ENCODE data around the gene LSP1. TPM values are rescaled to one million over a fixed set of nuclear protein-coding genes. Genes with fewer than 3 reads are reported as not detected.

LSP1 gene
- total and polyA plus RNA-seq, 8 donors, result 2.4 to 26.8 (median 9.9) TPM

- intact Hi-C loops (cut with DNase I), result loop anchor here in 1 of 3 donors (10.0 kb wide), 2 partner anchors 218 to 232 kb away; partner anchors contain the start of gene KRTAP5-6
- H3K27ac ChIP-seq, result no peak overlapping the region
- ATAC-seq, result no peak
Observed at GRCh38 chr11:1926156-1927025, 73.5 kb downstream of the LSP1 start.

GRCh38 chr11:1927026-1927847 is 74.4 kb downstream of the LSP1 start:
- H3K27ac ChIP-seq, result no peak overlapping the region
- H3K9me3 ChIP-seq, result no peaks in the 10 kb centered on the region
- intact Hi-C loops (cut with DNase I), result loop anchor here in 1 of 3 donors (10.0 kb wide), 2 partner anchors 218 to 232 kb away; partner anchors contain the start of gene KRTAP5-6
- peak in 1 of 4 donors; percentile 7 for ATAC-seq
- no peak for FAIRE-seq
- no peak overlapping the region for H3K4me3 ChIP-seq
- peak in 2 of 6 donors; percentile 23 to 50 for DNase-seq
- H3K36me3 ChIP-seq, result no peaks in the 10 kb centered on the region
- no peaks in the 10 kb centered on the region for H3K4me1 ChIP-seq
- WGBS, 2 donors, result 81 to 82% methylated on average over 25 to 28 of the region's 28 CpGs
- H3K27me3 ChIP-seq, result no peaks in the 10 kb centered on the region
- no peak for TF ChIP-seq CTCF (IDR thresholded peaks at IDR 0.05)

More at GRCh38 chr11:1926156-1927025, 73.5 kb downstream of the LSP1 start:
- TF ChIP-seq CTCF (IDR thresholded peaks at IDR 0.05), result no peak
- Histone ChIP-seq H3K4me3 (no peak overlapping the region), H3K4me1 (no peaks in the 10 kb centered on the region), H3K9me3 (no peaks in the 10 kb centered on the region), H3K36me3 (no peaks in the 10 kb centered on the region), H3K27me3 (no peaks in the 10 kb centered on the region)
- DNase-seq, result peak in 3 of 6 donors; percentile 18 to 55 (median 48)
- no peak for FAIRE-seq
- 84 to 93% methylated on average over 40 to 41 of the region's 41 CpGs for WGBS, 2 donors

GRCh38 chr11:1927848-1928469 is 75.1 kb downstream of the LSP1 start:
- ATAC-seq, result no peak
- WGBS, 2 donors, result 80 to 82% methylated on average over 20 of the region's 20 CpGs
- no peaks in the 10 kb centered on the region for H3K36me3 ChIP-seq
- intact Hi-C loops (cut with DNase I), result loop anchor here in 1 of 3 donors (10.0 kb wide), 2 partner anchors 217 to 233 kb away; partner anchors contain the start of gene KRTAP5-6
- FAIRE-seq, result no peak
- no peaks in the 10 kb centered on the region for H3K27me3 ChIP-seq
- H3K4me3 ChIP-seq, result no peak overlapping the region
- no peak for TF ChIP-seq CTCF (IDR thresholded peaks at IDR 0.05)
- H3K9me3 ChIP-seq, result no peaks in the 10 kb centered on the region
- no peaks in the 10 kb centered on the region for H3K4me1 ChIP-seq
- DNase-seq, result peak in 3 of 6 donors; percentile 25 to 59 (median 55)
- no peak overlapping the region for H3K27ac ChIP-seq

- ATAC-seq, result peak in 2 of 4 donors; percentile 20 to 25
- Histone ChIP-seq H3K36me3 (no peaks in the 10 kb centered on the region), H3K4me1 (no peaks in the 10 kb centered on the region), H3K9me3 (no peaks in the 10 kb centered on the region), H3K27ac (no peak overlapping the region), H3K4me3 (no peak overlapping the region), H3K27me3 (no peaks in the 10 kb centered on the region)
- intact Hi-C loops (cut with DNase I), result loop anchor here in 1 of 3 donors (10.0 kb wide), 2 partner anchors 216 to 234 kb away; partner anchors contain the start of gene KRTAP5-6
- no peak for FAIRE-seq
- DNase-seq, result peak in 2 of 6 donors; percentile 20 to 53
- no peak for TF ChIP-seq CTCF (IDR thresholded peaks at IDR 0.05)
- 86 to 90% methylated on average over 11 to 13 of the region's 13 CpGs for WGBS, 2 donors
Observed at GRCh38 chr11:1928470-1928890, 75.6 kb downstream of the LSP1 start.
